ENCODE measurements around the gene LMOD3.

The LMOD3 gene

DNA sequence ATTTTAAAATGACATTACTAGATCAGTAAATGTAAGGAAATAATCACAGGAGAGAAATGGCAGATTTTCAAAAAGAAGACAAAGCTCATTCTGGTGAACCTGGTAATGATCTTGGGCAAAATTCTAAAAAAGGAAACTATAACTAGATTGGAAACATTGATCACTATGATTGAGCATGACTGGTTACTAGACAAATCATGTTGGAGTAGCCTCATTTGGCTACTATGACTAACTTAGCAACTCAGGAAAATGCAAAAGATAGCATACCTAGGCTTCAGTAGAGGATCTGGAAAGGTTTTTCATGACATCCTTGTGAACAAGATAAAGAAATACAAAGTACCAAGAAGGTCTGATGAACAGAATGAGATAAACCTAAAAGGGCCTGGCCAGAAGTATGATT lies 62.7 kb downstream of the LMOD3 start:
- peaks cover 6% of the 10 kb centered on the region for H3K9me3 ChIP-seq
- H3K27me3 ChIP-seq = no peaks in the 10 kb centered on the region
- TF ChIP-seq, protein P1, sequence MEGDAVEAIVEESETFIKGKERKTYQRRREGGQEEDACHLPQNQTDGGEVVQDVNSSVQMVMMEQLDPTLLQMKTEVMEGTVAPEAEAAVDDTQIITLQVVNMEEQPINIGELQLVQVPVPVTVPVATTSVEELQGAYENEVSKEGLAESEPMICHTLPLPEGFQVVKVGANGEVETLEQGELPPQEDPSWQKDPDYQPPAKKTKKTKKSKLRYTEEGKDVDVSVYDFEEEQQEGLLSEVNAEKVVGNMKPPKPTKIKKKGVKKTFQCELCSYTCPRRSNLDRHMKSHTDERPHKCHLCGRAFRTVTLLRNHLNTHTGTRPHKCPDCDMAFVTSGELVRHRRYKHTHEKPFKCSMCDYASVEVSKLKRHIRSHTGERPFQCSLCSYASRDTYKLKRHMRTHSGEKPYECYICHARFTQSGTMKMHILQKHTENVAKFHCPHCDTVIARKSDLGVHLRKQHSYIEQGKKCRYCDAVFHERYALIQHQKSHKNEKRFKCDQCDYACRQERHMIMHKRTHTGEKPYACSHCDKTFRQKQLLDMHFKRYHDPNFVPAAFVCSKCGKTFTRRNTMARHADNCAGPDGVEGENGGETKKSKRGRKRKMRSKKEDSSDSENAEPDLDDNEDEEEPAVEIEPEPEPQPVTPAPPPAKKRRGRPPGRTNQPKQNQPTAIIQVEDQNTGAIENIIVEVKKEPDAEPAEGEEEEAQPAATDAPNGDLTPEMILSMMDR (IDR thresholded peaks at IDR 0.05) = no peak
- H3K27ac ChIP-seq = no peak overlapping the region
- no peak overlapping the region for H3K4me3 ChIP-seq (ENCODE audit: low read depth in 1 of 2, low read length in 1 of 2)
- peaks cover 79% of the 10 kb centered on the region for H3K36me3 ChIP-seq
- peaks cover 3 to 5% of the 10 kb centered on the region in 2 experiments for H3K4me1 ChIP-seq (ENCODE audit: control insufficient read depth in 1 of 2, insufficient read depth in 1 of 2, low read depth in 1 of 2, low read length in 1 of 2)

DNA sequence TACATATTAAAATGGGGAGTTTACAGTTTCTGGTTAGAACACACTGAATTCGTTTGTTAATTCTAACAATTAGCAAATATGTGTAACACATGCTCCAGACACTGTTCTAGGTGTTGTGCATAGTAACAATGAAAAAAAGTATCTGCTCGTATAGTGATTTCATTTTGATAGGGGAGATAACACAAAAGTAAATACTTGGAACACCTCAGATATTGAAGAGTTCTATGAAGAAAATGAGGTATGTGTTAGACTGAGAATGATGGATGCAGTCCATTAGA lies 63.5 kb downstream of the LMOD3 start:
- Histone ChIP-seq H3K4me3 (ENCODE audit: low read depth in 1 of 2, low read length in 1 of 2) (no peak overlapping the region), H3K27ac (peak overlapping the region; percentile 70), H3K9me3 (peaks cover 6% of the 10 kb centered on the region), H3K27me3 (no peaks in the 10 kb centered on the region), H3K4me1 (ENCODE audit: control insufficient read depth in 1 of 2, insufficient read depth in 1 of 2, low read depth in 1 of 2, low read length in 1 of 2) (peaks cover 3 to 5% of the 10 kb centered on the region in 2 experiments), H3K36me3 (peaks cover 82% of the 10 kb centered on the region)
- TF ChIP-seq, protein P1 (IDR thresholded peaks at IDR 0.05) = no peak

DNA sequence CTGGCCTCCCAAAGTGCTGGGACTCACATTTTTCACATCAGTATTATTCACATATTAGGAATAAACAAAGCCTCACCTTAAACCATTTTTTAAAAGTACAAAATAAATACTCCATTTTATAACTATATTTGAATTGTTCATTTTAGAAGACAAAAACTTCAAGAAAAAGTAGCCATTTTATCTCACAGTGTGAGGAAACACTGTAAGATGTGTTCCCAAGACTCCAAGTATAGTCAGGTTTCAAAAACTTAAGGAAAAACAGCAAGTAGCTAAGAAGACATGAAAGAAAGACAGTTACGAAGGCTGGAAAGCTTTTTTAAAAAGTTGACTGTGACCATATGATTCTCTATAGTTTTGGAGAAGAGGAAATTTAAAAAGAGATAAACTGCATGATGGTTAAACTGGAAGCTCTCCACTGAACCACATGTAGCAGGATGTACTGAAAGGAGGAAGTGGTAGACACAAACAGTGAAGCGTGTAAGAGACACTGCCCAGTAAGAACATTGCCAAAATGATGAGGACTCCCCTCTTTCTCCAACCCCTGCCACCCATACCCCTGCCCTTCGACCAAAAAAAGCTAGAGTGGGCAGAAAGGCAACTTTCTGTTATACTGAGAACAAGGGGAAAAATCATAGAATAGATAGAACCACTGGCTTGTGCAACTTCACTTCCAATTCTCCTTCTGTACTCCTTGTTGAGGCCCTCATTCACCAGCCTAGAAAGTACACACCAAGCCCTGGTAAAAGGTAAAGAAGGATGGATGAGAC lies 64.0 kb downstream of the LMOD3 start:
- no peaks in the 10 kb centered on the region for H3K27me3 ChIP-seq
- no peak overlapping the region for H3K4me3 ChIP-seq (ENCODE audit: low read depth in 1 of 2, low read length in 1 of 2)
- H3K4me1 ChIP-seq (ENCODE audit: control insufficient read depth in 1 of 2, insufficient read depth in 1 of 2, low read depth in 1 of 2, low read length in 1 of 2) = peaks cover 3 to 5% of the 10 kb centered on the region in 2 experiments
- TF ChIP-seq, protein P1 (IDR thresholded peaks at IDR 0.05) = no peak
- peak overlapping the region; percentile 70 for H3K27ac ChIP-seq
- peaks cover 6% of the 10 kb centered on the region for H3K9me3 ChIP-seq
- peaks cover 85% of the 10 kb centered on the region for H3K36me3 ChIP-seq

All from neutrophil (primary cell).